HepG2 (cell line): ENCODE results near the gene RHBDF2. TPM values are rescaled to one million over a fixed set of nuclear protein-coding genes. Genes with fewer than 3 reads are reported as not detected.
A peak's percentile ranks its signal among the peaks of the same experiment; 100 is the strongest.

Experiments
- AFF4 ChIP-seq: sonication (generic); formaldehyde crosslinking; IDR thresholded peaks from 2 replicates; pipeline ENCODE4 v1.4.0; 2020; ENCODE audit warnings: missing genetic modification reagents
- ELF3 ChIP-seq: IDR thresholded peaks from 2 replicates; pipeline ENCODE4 v1.6.1; 2016; ENCODE audit warnings: missing genetic modification reagents, missing compliant biosample characterization
- HMGXB4 ChIP-seq, 2 experiments: sonication (generic) in 1 of 2; formaldehyde crosslinking in 1 of 2; IDR thresholded peaks; 2 replicates each; pipeline versions ENCODE4 v1.4.0 to v1.6.1; 2018 to 2020; ENCODE audit warnings: missing genetic modification reagents in 2 of 2, borderline replicate concordance in 1 of 2, low read depth in 1 of 2, mild to moderate bottlenecking in 1 of 2, missing biosample characterization in 1 of 2
- HNRNPLL ChIP-seq: fragments of 200-400 bp; formaldehyde crosslinking; IDR thresholded peaks from 2 replicates; pipeline ENCODE4 v1.6.1; 2017; ENCODE audit warnings: mild to moderate bottlenecking, low read depth, low read length; ENCODE audit not compliant: poor library complexity, severe bottlenecking
- MTA1 ChIP-seq: sonication (generic); formaldehyde crosslinking; IDR thresholded peaks from 2 replicates; pipeline ENCODE4 v1.4.0; 2020; ENCODE audit warnings: missing genetic modification reagents, mild to moderate bottlenecking, borderline replicate concordance
- SNAPC4 ChIP-seq: sonication (generic); formaldehyde crosslinking; IDR thresholded peaks from 2 replicates; pipeline ENCODE4 v1.4.0; 2020; ENCODE audit warnings: mild to moderate bottlenecking, missing genetic modification reagents
- ZBTB7A ChIP-seq: sonication (generic); formaldehyde crosslinking; IDR thresholded peaks from 2 replicates; pipeline ENCODE4 v1.8.0; 2022; ENCODE audit warnings: mild to moderate bottlenecking, missing genetic modification reagents
- ZFP41 ChIP-seq: sonication (generic); formaldehyde crosslinking; IDR thresholded peaks from 2 replicates; pipeline ENCODE4 v1.4.0; 2020; ENCODE audit warnings: mild to moderate bottlenecking, missing genetic modification reagents, borderline replicate concordance
- ZNF335 ChIP-seq: sonication (generic); formaldehyde crosslinking; IDR thresholded peaks from 2 replicates; pipeline ENCODE4 v1.4.0; 2020; ENCODE audit warnings: missing genetic modification reagents
- ZNF580 ChIP-seq: IDR thresholded peaks from 2 replicates; pipeline ENCODE4 v1.6.1; 2016; ENCODE audit warnings: low read depth, borderline replicate concordance
- polyA plus RNA-seq, 8 experiments: library from polyadenylated mRNA; depleted of rRNA in 3 of 8; stranded (reverse) in 7 of 8; unstranded in 1 of 8; fragments of >200 nt; fragmentation: Illumina TruSeq in 4 of 8; extraction: Trizol in 4 of 8; gene quantifications; 2 replicates each; pipeline versions ENCODE4 v1.2.1 to v1.2.3, GENCODE V29; 2011 to 2016; ENCODE audit warnings: low read depth in 4 of 8, missing spikeins in 1 of 8, mixed read lengths in 1 of 8; ENCODE audit not compliant: insufficient read depth in 1 of 8
- total RNA-seq, 5 experiments: library from RNA; depleted of rRNA; stranded (reverse); fragments of >200 nt; fragmentation: Illumina TruSeq; extraction: Trizol; gene quantifications; 2 replicates each; pipeline ENCODE4 v1.2.3, GENCODE V29; 2016; ENCODE audit warnings: low read depth in 1 of 5

Gene RHBDF2
- total and polyA plus RNA-seq, 2 of the 13 experiments (the other 11 are each of a cell fraction or from before 2014, with no cell fraction given), result 7.8 to 24.2 TPM

GRCh38 chr17:76506408-76507345, 5.5 kb upstream of the RHBDF2 start (continued):
- TF ChIP-seq SNAPC4, result no peak
- TF ChIP-seq ELF3, result peak; percentile 56; the same call in 1 of the 2 replicates
- TF ChIP-seq AFF4 (CRISPR knock-in tag), result 0 out of 2 replicates have a peak, but pooled peaks have one; percentile 36
- TF ChIP-seq HNRNPLL, result no peak
- TF ChIP-seq HMGXB4 (CRISPR knock-in tag; IDR thresholded peaks at IDR 0.05; ENCODE audit: borderline replicate concordance in 1 of 2, low read depth in 1 of 2), result peak; percentile 53 to 86; a peak in 3 of 4 replicates
- TF ChIP-seq ZFP41 (CRISPR knock-in tag), result peak; percentile 18; the same call in 1 of the 2 replicates
- no peak; the same call in 1 of the 2 replicates for TF ChIP-seq ZNF335 (CRISPR knock-in tag)
- peak; percentile 80; the same call in 1 of the 2 replicates for TF ChIP-seq ZNF580
- TF ChIP-seq MTA1 (CRISPR knock-in tag), result no peak
- no peak; the same call in 1 of the 2 replicates for TF ChIP-seq ZBTB7A (CRISPR knock-in tag)
